HG02610 (cell line): ENCODE results near the gene STH.

ENCODE experiments used
- ATAC-seq: cut with Tn5 transposase; IDR thresholded peaks from one replicate; pipeline ENCODE4 v1.9.1; 2021; ENCODE audit warnings: mild to moderate bottlenecking, moderate library complexity; ENCODE audit not compliant: unreplicated experiment

STH gene

DNA sequence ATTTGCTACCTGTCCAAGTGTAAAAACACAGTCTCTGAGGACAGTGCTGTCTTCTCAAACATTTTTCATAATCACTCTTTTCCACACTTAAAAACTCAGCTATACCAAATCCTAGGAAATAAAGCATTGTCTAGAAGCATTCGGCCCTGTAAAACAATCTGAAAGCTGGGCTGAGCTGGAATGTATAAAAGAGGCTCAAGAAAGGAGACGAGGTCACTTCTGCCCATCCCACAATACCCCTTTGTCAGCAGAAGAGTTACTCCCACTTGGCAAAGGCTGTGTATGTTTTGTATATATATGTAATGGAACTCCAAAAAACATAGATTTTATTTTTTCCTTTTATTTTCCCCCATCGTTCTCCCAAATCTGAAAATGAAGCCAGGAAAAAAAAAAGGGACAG lies 43.9 kb downstream of the STH start:
- no peak for ATAC-seq

DNA sequence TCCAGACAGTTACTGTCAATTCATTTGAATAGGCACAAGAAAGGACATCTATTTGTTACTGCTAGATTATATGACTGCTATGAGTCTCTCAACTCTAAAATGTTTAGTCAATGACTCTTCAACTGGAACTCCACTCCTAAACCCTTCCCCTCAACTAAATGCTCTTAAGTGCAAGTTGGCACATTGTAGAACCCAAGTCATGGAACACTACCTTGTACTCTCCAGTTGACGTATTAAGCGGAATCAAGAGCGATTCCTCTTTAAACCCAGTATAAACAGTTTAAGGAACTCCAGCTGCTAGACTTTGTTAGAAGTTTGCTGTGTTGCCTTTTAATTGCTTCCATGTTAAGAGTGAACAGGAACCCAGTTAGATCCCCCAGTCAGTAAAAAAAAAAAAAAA lies 44.6 kb downstream of the STH start:
- no peak for ATAC-seq

DNA sequence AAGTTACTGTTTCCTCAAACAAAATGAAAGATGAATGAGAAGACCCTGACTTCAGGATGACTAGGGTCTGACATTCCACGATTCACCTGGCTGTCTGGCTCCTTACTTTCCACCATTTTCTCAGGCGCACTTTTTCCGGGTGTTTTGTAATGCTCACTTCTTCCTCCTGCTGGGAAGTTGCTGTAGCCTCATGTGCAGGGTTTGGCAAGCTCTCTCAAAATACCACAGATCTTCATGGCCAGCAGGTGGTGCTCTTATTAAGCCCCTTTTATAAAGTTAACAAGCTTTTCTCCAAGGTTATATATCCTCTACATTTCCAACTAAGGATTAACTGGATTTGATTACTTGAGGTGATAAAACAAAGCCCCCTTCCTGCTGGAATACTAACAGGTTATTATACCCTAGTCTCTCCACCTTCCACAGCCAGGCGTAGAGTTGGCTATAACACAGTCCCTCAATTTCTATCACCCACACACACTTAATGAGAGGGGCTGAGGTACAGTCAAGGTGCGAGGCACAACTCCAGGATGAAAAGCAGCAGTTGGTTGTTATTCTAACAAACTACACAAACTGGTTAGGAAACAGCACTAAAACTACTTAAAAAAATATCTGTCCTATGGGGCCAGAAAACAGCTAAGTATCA lies 45.4 kb downstream of the STH start:
- ATAC-seq: no peak

DNA sequence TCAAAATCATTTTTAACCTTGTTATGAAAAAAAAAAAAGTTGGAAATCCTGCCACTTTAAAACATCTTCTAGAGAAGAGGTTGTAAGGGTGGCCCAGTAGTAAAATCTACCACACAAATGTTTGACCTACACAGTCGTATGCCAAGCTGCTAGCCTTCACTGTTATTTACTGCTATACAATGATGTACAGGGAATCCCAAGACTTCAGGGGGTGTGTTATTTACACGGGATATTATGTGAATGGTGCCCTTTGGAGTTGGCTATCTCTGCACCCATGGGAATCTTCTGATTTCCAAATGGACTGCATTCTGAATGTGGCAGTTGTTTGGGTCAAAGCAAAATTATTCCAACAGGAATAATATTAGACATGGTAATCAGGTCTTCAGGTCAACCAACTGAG lies 45.9 kb downstream of the STH start:
- ATAC-seq: no peak

DNA sequence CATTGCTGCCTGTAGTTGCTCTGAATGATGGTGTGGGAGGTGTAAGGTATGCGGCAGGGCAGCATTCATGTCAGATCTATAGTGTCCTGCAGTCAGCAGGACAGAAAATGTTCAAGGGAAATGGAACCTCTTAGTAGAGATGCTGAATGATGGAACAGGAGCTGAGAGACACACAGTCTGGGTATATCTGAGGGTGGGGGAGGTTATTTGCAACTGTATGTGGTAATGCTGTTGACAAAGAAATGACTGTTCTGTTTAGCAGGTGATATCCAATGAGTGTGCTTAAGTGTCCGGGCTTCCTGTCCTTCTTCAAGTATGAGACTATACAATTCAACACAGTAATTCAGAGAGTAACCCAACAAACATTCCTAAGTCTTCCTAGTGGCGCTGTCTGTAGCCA lies 46.6 kb downstream of the STH start:
- ATAC-seq: no peak

DNA sequence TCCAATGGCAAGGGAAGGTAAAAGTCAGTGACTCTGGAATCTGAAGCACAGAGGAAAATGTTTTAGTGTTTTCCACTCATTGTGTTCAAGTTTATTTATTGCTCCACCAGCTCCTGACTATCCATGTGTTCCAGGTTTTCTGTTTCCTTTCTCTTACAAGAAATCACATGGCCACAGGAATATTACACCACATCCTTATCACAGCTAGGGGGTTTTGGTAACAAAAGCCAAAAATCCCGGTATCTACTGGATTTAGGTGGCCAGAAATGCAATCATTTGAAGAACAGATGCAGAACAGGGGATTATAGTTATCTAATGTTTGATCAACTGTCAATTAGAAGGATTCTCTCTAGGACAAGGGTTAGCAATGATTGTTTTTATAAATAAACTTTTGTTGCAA lies 47.9 kb downstream of the STH start:
- ATAC-seq: no peak

DNA sequence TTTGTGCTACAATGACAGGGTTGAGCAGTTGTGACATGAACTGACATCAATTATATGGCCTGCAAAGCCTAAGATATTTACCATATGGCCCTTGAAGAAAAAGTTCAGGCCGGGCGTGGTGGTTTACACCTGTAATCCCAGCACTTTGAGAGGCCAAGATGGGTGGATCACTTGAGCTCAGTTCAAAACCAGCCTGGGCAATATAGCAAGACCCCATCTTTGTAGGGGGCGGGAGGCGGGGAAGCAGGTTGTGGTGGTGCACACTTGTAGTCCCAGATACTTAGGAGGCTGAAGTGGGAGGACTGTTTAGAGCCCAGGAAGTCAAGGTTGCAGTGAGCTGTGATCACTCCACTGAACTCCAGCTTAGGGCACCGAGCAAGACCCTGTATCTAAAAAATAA lies 48.3 kb downstream of the STH start:
- ATAC-seq: no peak

DNA sequence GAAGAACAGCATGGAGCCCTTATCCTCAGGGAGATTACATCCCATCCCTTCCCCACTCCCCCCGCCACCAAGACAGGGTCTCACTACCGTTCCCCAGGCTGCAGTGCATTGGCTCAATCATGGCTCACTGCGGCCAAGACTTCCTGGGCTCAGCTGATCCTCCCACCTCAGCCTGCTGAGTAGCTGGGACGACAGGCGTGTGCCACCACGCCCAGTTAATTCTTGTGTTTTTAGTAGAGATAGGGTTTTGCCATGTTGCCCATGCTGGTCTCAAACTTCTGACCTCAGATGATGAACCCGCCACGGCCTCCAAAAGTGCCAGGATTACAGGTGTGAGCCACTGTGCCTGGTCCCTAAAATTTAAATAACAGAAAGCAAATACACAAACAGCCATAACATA lies 48.8 kb downstream of the STH start:
- ATAC-seq: no peak
